Measurements from ENCODE around the gene ZYG11B.
"Not testable (repeated sequence)": the region's sequence is repeated elsewhere in the genome, so short reads cannot be mapped to it uniquely, and the experiment has no call there.

The ZYG11B gene

DNA sequence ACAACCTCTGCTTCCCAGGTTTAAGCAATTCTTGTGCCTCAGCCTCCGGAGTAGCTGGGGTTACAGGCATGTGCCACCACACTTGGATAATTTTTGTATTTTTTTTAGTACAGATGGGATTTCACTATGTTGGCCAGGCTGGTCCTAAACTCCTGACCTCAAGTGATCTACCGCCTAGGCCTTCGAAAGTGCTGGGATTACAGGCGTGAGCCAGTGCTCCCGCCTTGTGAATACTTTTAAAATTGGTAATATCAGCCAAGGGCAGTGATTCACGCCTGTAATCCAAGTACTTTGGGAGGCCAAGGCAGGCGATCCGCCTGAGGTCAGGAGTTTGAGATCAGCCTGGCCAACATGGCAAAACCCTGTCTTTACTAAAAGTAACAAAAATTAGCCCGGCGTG, 33.7 kb downstream of the ZYG11B start:
- no peak for DNase-seq

DNA sequence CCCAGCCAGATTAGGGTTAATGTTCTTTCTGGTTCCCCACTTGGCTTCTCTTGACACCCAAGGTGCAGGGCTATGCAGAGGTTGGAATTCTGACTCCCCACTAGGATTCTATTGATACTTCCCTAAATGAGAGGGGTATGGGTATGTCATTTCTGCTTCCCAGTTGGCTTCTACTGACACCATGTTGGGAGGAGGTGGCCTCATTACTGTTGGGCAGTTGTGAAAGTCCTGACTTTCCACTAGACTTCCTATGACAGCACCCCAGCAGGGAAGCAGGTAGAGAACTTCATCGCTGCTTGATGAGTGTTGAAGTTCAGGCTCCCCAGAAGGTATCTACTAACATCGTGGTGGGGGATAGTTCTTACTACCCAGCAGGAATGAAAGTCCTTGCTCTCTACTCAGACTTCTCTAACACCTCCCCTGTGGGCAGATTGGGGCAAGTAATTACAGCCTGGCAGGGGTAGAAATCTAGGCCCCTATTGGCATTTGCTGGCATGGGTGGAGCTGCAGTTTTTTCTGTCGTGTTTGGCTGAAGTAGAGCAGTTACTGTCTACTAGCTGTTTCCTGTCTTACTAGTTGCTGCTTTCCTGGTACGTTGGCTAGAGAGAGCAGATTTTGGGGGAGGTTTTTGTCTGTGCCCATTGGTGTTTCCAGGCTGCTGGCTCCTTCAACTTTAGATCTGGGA, 41.5 kb downstream of the ZYG11B start:
- DNase-seq = no peak

GRCh38 chr1:52769346-52770033, 43.2 kb downstream of the ZYG11B start:
- no peak for DNase-seq

DNA sequence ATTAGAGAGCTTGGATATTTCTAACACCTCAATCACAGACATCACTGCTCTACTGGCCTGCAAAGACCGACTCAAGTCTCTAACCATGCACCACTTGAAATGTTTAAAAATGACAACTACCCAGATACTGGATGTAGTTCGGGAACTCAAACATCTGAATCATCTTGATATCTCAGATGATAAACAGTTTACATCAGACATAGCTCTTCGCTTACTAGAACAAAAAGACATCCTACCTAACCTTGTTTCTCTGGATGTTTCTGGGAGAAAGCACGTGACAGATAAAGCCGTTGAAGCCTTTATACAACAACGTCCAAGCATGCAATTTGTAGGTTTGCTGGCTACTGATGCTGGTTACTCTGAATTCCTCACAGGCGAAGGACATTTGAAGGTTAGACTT, 45.1 kb downstream of the ZYG11B start:
- DNase-seq = no peak

DNA sequence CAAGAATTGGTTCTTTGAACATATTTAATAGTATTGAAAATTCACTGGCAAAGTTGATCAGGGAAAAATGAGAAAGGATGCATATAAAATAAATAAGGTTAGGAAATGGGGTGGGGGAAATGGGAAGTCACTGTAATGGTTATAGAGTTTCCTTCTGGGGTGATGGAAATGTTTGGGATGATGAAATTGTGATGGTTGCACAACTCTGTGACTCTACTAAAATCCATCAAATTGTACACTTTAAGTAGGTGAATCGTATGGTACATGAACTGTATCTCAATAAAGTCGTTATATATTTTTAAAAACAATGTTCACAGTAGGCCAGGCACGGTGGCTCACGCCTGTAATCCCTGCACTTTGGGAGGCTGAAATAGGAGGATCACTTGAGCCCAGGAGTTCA, 59.9 kb downstream of the ZYG11B start:
- no peak for DNase-seq

DNA sequence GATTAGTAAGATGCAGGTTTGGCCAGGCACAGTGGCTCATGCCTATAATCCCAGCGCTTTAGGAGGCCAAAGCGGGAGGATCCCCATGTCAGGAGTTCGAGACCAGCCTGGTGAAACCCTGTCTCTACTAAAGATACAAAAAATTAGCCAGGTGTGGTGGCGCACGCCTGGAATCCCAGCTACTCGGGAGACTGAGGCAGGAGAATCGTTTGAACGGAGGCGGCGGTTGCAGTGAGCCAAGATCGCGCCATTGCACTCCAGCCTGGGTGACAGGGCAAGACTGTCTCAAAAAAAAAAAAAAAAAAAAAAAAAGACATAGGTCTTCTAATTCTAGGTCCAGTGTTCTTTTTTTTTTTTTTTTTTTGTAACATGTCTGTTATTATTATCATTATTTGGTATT, 64.2 kb downstream of the ZYG11B start:
- not testable (repeated sequence) for DNase-seq

- no peak for DNase-seq
These were observed 65.8 kb downstream of the ZYG11B start for GRCh38 chr1:52792036-52792435.

GRCh38 chr1:52793717-52794116, 67.5 kb downstream of the ZYG11B start:
- DNase-seq = not testable (repeated sequence)

GRCh38 chr1:52795464-52795863, 69.2 kb downstream of the ZYG11B start:
- DNase-seq = no peak

DNA sequence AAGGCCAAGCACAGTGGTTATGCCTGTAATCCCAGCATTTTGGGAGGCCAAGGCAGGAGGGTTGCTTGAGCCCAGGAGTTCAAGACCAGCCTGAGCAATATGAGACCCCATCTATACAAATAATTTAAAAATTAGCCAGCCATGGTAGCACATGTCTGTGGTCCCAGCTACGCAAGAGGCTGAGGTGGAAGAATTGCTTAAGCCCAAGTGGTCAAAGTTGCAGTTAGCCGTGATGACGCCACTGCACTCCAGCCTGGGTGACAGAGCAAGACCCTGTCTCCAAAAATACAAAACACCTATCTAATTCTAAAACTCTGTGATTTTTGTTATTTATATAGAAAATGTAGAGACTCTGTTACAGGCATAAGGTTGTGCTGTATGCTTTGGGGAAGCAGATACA, 72.1 kb downstream of the ZYG11B start:
- DNase-seq = no peak

DNA sequence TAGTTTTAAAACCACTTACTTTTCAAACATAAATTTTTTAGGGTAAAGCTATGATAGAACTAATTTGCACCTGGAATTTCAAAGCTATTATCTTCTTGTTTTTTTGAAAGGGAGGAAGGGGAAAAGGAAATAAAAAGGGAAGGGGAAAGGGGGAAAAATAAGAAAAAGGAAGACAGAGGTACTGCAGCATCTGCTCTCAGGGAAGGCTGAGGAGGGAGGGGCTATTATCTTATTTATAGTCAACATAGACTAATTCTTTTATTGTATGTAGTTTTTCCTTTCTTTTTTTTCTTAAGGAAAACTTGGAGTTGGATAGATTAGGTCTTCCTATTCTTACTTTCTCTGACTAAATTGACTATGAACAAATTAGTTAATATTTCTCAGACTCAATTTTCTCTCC, 74.8 kb downstream of the ZYG11B start:
- DNase-seq = no peak

GRCh38 chr1:52804083-52804482, 77.8 kb downstream of the ZYG11B start:
- not testable (repeated sequence) for DNase-seq

DNA sequence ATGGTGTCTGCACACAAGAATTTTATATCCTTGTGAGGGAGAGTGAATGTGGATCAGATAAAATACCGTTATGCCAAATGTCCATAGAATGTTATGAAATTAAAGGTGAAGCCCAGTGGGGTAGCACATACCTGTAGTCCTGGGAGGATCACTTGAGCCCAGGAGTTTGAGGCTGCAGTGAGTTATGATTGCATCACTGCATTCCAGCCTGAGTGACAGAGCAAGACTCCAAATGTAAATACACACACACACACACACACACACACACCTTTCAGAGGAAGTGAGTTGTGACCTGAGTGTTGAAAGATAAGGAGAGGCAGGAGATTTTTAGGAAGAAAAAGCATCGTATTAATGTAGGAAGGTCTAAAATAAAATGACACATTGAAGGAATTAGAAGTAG, 88.2 kb downstream of the ZYG11B start:
- DNase-seq = no peak

DNA sequence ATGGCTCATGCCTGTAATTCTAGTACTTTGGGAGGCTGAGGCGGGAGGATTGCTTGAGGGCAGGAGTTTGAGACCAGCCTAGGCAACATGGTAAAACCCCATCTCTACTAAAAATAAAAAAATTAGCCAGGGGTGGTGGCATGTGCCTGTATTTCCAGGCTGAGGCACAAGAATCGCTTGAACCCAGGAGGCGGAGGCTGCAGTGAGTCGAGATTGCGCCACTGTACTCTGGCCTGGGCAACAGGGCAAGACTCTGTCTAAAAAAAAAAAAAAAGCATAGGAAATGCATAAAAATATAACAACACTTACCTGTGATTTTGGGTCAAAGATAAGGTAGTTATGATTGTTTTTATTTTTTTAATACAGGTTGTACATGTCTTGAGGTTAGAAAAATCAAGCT, 94.6 kb downstream of the ZYG11B start:
- not testable (repeated sequence) for DNase-seq

DNA sequence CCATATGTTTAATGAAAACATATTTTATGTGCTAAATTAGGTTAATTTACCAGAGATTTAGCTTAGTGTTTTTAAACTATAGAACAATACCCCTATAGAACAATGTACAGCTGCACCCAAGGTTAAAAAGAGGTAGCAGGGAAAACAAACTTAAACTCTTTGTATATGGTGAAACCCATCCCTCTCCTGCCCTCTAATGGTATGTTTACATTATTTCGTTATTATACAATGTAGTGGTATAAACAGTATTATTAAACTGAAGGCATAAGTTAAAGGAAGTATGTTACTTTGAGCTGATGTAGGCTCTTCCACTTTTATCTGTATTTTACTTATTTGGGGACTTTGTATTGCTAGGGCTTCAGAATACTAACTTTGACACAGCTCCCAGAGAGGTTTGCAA, 99.6 kb downstream of the ZYG11B start:
- no peak for DNase-seq

GRCh38 chr1:52834798-52835197, 108.5 kb downstream of the ZYG11B start:
- DNase-seq = no peak

DNA sequence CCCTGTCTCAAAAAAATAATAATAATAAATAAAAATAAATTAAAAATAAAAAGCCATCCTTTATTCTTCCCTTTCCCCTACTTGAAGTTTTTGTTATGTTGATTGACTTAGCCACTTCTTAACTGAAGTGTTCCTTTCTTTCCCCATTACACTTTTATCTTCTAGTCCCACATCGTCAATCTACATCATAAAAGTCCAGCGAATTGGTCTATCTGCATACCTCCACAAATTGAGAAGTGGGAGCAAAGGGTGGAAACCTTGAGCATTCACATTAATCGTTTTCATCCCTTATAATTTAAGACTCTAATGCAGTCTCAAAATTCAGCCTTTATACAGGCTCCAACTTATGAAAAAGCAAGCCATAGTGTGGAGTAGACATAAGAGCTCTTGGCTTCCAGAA, 109.8 kb downstream of the ZYG11B start:
- DNase-seq = no peak

DNA sequence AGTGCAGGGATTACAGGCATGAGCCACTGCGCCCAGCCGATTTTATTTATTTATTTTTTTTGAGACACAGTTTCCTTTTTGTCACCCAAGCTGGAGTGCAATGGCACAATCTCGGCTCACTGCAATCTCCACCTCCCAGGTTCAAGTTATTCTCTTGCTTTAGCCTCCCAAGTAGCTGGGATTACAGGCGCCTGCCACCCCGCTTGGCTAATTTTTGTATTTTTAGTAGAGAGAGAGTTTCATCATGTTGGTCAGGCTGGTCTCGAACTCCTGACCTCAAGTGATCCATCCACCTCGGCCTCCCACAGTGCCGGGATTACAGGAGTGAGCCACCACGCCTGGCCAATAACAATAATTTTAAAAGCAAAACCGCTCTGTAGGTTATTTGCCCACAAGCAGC, 112.9 kb downstream of the ZYG11B start:
- not testable (repeated sequence) for DNase-seq

DNA sequence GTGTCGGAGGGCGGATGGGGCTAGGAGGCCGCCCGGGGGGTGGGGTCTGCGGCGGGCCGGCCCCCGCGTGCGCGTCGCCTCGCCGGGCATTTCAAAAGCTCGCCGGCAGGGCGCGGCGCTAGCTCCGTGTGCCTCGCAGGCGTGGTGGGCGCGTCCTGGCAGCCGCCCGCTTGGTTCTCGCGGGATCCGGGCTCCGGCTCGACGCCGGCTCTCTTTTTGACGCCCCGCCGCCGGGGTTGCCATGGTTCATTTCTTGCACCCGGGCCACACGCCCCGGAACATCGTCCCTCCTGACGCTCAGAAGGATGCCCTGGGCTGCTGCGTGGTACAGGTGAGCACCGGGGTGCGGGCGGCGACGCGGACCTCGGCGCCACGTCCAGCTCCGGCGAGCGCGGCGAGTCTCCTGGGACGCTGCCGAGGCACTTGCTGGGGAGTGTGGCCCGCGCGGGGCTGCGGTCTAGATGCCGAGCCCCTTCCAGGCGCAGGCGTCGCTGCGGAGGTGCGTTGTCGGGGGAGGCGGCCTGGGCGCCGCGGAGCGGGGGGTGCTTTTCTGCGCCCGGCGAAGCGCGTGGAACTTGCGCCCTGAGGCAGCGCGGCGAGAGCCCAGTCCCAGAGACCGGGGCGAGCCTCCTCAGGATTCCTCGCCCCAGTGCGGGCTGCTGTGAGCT, 116.5 kb downstream of the ZYG11B start, which contains the start of gene ZYG11A:
Gene ZYG11A (plus strand): TSS at position 118 of the 668 bp plus-strand sequence. CDS start 124 bp downstream, at position 242.
- DNase-seq = peak; percentile 62

GRCh38 chr1:52845119-52845518, 118.9 kb downstream of the ZYG11B start:
- not testable (repeated sequence) for DNase-seq

DNA sequence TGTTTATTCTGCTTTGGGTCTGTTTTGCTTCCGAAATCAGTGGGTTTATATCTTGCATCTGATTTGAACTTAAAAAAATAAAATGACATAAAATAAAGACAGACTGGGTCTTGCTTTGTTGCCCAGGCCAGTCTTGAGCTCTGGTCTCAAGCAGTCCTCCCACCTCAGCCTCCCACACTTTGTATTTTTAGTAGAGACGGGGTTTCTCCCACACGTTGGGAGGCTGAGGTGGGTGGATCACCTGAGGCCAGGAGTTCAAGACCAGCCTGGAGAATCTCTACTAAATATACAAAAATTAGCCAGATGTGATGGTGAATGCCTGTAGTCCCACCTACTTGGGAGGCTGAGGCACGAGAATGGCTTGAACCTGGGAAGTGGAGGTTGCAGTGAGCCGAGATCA, 122.2 kb downstream of the ZYG11B start:
- DNase-seq = no peak

GRCh38 chr1:52850951-52851350, 124.7 kb downstream of the ZYG11B start:
- DNase-seq = no peak

- DNase-seq = no peak
These were observed 126.6 kb downstream of the ZYG11B start for GRCh38 chr1:52852854-52853253.

- no peak for DNase-seq
These were observed 129.3 kb downstream of the ZYG11B start for GRCh38 chr1:52855584-52855983.
